NCI-H2107 treated with DMSO at 0.1 percent for 48 hours (cell line): ENCODE measurements around the gene GPHN.
"Not testable (repeated sequence)": the region's sequence is repeated elsewhere in the genome, so short reads cannot be mapped to it uniquely, and the experiment has no call there.

Experiments used
- DNase-seq: peaks from one replicate; lab custom pipeline; 2025; ENCODE audit not compliant: unreplicated experiment; lab: John Stamatoyannopoulos, UW

GPHN gene

DNA sequence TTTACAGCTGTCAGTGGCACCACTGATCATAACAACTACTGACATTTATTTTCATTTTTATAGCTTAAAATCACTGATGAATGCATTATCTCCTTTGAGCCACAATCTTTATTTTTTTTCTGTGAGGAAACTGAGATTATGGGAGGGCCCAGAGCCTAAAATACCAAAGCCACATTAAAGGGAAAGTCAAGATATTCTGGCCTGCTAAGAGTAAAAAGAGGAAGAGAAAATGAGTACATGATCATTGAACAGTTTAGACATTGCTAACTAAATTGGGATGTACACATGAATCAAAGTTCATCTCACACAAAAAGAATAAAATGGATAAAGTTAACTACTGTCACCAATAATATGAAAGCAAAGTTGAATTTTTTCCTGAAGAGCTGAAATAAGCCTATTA lies 510.8 kb downstream of the GPHN start:
- DNase-seq = no peak

DNA sequence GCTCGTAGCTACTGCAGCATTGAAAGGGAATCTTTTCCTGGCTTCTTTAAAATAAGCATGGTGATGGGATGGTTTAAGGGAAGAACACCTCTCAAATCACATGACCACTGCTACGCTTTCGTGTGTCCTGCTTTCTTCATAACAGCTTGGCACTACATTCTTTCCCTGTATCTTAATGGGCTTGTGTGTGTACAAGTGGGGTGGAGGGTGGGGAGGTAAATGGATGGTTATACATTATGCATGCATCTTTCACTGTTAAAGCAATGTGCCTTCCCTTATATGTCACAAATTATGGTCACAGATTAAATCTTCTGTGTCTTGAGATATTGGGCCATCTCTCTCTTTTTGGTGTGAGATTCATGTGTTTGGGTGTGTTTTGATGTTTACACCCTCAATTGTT lies 511.8 kb downstream of the GPHN start:
- no peak for DNase-seq

DNA sequence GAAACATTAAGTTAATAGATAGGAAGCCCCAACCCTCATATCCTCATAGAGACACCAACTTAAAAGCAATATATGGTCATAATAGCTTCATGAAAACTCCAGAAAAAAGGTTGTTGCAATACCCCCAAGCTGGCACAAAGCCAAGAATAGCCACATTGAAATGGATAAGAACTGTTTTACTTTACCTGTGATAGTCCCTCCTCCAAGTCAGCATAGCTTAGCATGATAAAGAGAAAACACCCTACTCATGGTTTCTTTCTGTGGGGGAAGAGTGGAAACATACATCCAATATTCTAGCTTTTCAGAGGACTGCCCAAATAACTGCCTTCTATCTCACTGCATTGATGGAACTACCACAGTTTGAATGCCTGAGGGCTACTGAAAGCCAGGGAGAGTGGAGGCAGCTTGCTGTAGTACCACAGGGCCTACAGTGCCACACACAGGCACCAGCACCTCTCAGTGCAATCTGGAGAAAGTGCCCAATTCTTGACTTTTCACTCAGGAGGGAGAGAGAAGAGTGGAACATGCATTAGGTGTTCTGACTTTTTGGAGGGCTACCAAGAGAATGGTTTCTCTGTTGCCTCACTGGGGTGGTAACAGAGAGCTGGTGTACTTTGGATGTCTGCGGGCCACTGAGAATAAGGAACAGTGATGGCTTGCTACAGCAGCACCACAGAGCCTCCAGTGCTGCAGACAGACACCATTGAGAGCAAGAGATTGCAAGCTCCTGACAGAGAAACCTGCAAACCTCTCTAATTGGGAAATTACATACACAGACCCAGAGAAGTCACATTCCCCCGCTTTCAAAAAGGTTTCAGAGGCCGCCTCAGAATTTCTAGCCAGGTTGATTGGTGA lies 524.2 kb downstream of the GPHN start:
- DNase-seq = no peak

DNA sequence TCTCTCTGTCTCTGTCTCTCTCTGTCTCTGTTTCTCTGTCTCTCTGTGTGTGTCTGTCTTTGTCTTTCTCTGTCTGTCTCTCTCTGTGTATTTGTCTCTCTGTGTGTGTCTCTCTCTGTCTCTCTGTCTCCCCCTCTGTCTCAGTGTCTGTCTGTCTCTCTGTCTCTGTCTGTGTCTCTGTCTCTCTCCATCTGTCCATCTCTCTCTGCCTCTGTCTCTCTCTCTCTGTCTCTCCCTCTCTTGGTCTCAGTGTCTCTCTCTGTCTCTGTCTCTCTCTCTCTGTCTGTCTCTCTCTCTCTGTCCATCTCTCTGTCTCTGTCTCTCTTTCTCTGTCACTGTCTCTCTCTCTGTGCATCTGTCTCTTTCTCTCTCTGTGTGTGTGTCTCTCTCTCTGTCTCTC lies 537.5 kb downstream of the GPHN start:
- DNase-seq = no peak

DNA sequence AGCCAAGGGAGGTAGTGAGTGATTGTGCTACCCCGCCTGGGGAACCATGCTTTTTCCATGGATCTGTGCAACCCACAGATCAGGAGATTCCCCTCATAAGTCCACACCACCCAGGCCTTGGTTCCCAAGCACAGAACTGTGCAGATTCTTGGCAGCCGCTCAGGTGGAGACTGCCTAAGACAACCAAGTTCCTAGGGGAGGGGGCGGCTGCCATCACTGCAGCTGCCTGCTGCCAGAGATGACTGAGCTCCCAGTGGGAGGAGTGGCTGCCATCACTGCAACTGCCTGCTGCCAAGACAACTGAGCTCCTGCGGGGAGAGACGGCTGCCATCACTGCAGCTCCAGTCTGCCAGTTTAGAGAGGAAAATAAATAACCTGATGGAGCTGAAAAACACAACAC lies 542.9 kb downstream of the GPHN start:
- DNase-seq = no peak

DNA sequence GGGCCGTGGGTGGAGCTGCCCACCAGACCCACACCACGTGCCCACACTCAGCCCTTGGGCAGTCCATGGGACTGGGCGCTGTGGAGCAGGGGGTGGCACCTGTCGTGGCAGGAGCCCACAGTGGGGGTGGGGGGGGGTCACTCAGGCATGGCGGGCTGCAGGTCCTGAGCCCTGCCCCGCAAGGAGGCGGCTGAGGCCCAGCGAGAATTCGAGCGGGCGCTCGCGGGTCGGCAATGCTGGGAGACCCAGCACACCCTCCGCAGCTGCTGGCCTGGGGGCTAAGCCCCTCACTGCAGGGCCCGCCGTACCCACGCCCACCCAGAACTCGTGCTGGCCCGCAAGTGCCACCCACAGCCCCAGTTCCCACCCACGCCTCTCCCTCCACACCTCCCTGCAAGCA lies 548.7 kb downstream of the GPHN start:
- no peak for DNase-seq

DNA sequence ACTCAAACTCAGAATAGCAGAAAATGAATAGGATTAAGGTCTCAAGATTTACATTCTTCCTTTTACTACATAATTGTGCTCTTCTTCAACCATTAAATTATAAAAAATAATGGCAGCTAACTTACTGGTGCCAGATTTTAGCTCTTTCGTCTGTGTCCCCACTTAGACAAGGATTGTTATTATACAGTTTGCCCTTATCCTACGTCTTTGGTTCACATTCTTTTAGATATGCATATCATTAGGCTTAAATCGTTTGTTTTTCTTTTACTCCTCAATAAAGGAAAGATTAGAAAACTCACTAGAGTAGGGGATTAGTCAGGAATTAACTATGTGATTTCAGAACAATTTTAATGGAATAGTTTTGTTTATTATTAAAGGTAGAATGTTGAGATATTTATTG lies 551.6 kb downstream of the GPHN start:
- no peak for DNase-seq

DNA sequence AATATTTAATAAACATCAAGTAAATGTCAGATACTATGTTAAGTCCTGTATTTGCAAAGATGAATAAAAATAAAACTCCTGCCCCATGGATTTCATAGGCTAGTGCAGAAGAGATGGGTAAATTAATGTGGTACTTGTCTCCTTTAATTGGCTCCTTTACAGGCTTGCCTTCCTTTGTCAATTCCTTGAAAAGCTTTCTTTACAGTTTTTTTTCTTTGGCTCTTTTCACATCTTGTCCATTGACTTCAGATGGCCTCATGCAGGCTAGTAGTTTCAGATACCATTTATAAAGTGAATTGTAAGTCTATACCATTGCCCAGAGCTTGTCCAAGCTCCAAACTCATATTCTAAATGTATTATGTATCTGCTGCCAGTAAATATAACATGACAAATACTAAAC lies 552.6 kb downstream of the GPHN start:
- DNase-seq = no peak

DNA sequence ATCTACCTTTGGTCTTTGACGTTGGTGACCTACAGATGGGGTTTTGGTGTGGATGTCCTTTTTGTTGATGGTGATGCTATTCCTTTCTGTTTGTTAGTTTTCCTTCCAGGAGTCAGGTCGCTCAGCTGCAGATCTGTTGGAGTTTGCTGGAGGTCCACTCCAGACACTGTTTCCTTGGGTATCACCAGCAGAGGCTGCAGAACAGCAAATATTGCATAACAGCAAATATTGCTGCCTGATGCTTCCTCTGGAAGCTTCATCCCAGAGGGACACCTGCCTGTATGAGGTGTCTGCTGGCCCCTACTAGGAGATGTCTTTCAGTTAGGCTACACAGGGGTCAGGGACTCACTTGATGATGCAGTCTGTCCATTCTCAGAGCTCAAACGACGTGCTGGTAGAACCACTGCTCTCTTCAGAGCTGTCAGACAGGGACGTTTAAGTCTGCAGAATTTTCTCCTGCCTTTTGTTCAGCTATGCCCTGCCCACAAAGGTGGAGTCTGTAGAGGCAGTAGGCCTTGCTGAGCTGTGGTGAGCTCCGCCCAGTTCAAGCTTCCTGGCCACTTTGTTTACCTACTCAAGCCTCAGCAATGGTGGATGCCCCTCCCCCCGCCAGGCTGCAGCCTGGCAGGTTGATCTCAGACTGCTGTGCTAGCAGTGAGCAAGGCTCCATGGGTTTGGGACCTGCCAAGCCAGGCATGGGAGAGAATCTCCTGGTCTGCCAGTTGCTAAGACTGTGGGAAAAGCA lies 559.3 kb downstream of the GPHN start:
- not testable (repeated sequence) for DNase-seq

DNA sequence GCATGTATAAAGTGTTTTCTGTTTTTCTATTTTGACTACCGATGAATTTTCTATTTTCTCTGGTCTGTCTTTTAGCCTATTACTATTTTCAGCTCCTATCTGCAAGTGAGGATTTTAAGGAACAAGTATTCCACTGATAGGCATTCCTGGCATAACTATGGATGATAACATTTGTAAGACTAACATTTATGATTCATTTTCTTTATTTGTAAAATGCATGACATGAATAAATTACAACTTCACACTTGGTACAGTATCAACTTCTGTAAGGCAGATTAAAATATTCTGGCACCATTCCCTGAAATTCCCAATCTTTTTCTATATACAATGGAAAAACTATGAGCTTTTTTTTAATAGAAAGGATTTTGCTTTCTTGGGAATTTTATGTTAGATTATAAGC lies 560.3 kb downstream of the GPHN start:
- DNase-seq = no peak

DNA sequence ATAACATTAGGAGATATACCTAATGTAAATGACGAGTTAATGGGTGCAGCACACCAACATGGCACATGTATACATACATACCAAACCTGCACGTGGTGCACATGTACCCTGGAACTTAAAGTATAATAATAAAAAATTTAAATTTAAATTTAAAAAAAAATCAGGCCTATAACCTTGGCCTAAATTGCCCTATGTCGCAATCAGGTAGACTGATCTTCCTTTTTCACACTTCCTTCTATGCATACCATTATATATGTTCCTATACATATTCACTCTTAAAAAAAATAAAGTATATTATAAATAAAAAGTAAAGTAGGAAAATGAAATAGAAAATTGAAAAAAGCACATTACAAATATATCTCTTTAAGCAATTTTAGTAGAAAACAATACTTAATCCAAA lies 563.6 kb downstream of the GPHN start:
- no peak for DNase-seq

DNA sequence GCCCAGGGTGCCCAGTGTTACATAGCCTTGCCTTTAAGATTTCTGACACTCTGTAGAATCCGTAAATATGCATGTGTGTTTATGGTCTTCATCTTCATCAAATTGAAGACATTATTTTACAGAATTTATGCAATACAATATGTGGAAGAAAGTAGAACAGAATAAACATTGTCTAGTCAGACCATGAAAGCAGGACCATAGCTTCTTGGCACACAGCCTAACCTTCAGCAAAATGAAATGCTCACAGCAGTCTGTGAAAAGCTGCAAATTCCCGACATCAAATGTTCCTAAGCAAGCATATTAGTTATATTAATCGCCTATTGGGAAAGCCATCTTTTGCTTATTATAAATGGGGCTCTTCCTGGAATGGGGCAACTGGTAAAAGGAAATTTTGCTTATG lies 570.0 kb downstream of the GPHN start:
- DNase-seq = no peak

DNA sequence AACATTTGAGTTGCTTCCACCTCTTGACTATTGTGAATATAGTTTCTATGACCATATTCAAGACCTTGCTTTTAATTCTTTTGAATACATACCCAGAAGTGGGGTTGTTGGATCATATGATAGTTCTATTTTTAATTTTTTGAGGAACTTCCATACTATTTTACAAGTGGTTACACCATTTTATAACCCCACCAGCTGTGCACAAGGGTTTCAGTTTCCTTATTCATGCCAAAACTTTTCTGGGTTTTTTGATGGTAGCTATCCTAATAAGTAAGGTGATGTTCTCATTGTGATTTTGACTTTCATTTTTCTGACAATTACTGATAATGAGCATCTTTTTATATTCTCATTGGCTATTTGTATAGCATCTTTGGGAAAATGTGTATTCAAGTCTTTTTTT lies 571.9 kb downstream of the GPHN start:
- DNase-seq = no peak

DNA sequence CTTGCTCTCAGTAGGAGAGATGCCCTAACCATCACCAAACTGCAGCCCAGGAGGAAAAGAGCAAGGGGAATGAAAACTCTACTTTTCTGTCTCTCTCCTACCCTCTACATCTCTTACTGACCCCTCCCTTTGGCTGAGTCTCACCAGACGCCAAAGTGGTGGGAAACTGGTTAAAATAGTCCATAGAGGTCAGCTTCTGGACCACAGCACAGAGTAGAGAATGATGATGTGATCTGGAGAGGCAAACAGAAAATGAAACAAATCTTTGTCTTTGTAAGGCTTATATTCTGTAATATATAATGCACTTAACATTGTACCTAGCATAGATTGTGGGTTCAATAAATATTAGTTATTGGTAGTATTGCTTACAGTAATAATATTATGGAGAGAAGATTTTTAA lies 600.3 kb downstream of the GPHN start:
- DNase-seq = no peak

DNA sequence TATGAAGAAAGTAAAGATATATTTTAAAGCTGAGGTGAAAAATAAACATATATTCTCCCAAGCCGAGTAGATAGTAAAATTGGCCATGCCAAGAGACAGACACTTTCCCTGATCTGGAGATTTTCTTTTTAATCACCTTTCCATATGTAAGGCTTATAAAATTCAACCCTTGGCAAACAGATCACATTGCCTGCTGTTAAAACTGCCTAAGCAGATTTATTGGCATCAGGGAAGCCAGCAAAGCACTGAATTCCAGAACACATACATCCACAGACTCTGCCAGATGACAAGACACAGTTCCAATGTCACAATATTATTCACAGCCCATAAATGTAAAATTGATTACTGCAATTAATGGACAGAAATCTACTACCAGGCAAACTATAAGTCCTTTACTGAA lies 603.1 kb downstream of the GPHN start:
- DNase-seq = no peak

DNA sequence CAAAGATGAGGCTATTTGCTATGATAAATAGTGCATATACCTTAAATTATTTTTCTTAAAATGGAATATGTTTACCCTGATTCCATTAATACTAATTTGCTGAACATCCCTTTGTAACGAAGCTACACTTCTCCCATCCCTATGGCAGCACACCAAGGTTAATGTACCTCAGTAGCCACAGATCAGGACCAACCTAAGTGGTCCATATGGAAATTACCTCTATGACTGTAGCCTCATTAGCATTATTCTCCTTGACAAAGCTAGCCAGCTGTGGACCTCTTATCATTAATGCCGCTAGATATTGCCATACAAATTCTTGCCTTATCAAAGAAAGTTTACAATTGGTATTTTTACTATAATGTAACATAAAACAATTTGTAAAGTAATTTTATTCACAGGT lies 604.4 kb downstream of the GPHN start:
- no peak for DNase-seq

DNA sequence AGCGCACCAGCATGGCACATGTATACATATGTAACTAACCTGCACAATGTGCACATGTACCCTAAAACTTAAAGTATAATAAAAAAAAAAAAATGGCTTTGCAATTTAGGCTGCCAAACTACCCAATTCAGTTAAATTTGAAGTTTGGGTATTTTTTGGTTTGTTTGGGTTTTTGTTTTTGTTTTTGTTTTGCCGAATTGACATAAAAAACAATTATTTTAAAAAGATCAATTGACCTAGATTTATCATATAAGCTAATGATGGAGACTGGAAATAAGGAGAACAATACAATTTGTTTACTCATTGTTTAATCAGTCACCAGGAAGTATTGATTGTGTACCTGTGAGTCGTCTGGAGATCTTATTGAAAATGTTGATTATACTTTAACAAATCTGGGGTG lies 619.2 kb downstream of the GPHN start:
- DNase-seq = no peak

DNA sequence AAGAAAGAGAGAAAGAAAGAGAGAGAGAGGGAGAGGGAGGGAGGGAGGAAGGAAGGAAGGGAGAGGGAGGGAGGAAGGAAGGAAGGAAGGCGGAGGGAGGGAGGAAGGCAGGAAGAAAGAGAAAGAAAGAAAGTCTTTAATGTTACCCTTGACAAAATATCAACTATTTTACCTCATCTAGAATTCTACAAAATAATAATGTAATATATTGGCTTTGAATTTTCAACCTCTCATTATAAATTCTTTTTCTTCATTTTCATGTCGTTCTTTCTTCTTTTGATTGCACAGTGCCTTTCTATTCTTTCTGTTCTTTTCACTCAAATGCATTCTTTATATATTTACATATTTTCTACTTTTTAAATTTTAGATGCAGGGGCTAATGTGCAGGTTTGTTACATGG lies 621.8 kb downstream of the GPHN start:
- DNase-seq = no peak

DNA sequence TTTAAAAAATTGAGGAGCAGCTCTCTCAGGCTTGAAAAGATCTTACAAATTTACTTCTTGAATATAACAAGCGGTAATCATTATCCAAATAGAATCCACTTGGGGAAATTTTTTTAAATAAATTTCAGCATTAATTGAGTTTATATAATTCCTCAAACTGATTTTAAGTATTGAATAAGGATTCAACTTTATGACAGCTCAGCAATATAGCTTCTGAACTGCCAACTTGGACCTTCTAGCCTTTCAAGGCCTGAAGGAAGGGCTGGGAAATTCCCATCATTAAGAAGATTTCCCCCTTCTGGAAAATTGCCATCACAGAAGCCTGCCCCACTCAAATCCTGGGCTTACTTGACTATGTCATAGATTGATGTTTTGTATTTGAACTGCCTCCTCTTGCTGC lies 623.7 kb downstream of the GPHN start:
- no peak for DNase-seq

DNA sequence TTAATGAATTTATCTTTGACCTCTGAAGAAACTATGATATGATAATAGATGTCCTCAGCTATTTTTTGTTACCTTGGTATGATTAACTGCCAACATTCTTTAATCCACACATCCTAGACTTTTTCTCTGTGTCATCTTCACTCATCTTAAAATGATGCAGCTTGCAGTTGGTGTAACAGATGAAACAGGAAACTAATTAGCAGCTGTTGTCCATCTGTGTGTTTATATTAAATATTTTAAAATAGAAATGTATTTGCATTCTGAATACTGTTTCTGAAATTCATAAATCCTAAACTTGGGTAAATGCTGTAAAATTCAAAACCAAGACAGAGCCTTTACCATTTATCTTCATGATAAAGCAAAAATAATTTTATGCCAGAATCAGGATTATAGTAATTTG lies 625.2 kb downstream of the GPHN start:
- DNase-seq = no peak

DNA sequence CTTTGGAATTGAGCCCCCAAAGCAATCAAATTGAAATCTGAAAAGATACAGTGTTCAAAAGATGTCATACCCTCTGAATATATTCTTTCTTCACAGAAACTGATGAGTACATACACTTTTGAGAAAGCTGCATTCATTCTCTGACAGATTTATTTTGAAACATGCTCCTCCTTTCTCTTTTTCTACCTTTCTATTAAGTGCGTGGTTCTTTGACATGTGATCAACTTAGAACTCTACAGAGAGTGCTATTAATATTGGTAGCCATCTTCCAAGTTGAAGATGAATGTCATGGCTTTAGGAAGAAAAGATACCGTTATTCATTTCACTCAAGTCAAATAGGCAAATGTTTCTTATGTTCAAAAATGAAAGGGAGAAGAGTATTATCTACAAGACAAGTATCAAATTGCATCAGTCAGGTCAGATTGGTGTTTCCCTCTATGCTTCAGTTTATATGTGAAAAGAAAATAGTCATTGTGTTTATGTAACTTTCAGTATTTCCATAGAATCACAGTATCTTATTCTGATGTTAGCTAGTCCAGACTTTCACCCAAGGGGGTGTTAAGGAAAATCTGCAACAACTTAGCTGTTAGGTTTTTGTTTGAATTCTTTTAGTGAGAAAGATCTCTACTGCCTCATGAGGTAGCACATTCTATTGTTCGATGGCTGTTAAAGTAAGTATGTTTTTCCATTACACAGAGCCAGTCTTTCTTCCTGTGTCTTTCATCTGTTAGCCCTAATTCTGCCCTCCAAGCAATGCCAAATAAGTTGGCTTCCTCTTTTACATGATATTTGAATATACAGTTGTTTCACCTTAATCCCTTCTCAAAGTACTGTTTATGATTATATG lies 625.9 kb downstream of the GPHN start:
- no peak for DNase-seq
